ENCODE measurements around the gene GLB1L3.

The GLB1L3 gene

DNA sequence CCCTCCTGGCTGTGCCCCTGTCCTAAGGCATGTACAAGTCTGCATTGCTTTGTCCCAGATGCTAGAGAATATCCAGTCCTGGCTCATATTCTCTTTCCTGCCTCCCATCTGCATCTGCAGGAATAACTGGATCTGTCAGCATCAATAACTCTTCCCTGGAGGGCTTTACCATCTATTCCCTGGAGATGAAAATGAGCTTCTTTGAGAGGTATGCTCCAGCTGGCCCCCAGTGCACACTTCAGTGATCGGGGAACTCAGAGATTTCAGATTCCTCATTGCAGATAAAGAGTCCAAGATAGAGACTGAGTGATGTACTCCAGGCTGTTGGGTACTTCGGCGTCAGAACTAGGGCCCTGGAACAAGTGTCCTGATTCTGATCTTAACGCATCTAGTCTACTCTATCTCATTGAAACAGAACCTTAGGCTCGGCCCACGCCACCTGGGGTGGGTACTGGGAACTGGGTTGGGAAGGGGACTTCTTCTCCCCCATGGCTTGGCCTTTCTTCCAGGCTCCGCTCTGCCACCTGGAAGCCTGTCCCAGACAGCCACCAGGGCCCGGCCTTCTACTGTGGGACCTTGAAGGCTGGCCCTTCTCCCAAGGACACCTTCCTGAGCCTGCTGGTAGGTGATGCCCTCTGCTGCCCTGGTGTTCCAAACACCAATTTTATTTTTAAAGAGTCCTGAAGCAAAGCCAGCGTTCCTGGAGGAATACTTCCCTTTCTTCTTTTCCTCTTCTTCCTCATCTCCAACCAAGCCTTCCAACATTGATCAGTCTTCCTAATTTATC is 37.8 kb downstream of the GLB1L3 start:
- TF ChIP-seq CEBPB (IDR thresholded peaks at IDR 0.05) (no peak), TCF12 (IDR thresholded peaks at IDR 0.05; ENCODE audit: low read depth) (no peak), MAX (IDR thresholded peaks at IDR 0.05) (no peak), TEAD4 (IDR thresholded peaks at IDR 0.05) (no peak), CREB1 (IDR thresholded peaks at IDR 0.05; ENCODE audit: low read depth) (no peak), YY1 (IDR thresholded peaks at IDR 0.05; ENCODE audit: low read depth) (no peak), EP300 (IDR thresholded peaks at IDR 0.05; ENCODE audit: borderline replicate concordance) (no peak), FOXM1 (IDR thresholded peaks at IDR 0.05; ENCODE audit: borderline replicate concordance, low read depth) (no peak), ZBTB7A (IDR thresholded peaks at IDR 0.05; ENCODE audit: low read depth) (no peak), NFIC (IDR thresholded peaks at IDR 0.05) (no peak)
- TF ChIP-seq, protein P1, sequence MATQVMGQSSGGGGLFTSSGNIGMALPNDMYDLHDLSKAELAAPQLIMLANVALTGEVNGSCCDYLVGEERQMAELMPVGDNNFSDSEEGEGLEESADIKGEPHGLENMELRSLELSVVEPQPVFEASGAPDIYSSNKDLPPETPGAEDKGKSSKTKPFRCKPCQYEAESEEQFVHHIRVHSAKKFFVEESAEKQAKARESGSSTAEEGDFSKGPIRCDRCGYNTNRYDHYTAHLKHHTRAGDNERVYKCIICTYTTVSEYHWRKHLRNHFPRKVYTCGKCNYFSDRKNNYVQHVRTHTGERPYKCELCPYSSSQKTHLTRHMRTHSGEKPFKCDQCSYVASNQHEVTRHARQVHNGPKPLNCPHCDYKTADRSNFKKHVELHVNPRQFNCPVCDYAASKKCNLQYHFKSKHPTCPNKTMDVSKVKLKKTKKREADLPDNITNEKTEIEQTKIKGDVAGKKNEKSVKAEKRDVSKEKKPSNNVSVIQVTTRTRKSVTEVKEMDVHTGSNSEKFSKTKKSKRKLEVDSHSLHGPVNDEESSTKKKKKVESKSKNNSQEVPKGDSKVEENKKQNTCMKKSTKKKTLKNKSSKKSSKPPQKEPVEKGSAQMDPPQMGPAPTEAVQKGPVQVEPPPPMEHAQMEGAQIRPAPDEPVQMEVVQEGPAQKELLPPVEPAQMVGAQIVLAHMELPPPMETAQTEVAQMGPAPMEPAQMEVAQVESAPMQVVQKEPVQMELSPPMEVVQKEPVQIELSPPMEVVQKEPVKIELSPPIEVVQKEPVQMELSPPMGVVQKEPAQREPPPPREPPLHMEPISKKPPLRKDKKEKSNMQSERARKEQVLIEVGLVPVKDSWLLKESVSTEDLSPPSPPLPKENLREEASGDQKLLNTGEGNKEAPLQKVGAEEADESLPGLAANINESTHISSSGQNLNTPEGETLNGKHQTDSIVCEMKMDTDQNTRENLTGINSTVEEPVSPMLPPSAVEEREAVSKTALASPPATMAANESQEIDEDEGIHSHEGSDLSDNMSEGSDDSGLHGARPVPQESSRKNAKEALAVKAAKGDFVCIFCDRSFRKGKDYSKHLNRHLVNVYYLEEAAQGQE (IDR thresholded peaks at IDR 0.05; ENCODE audit: low read depth), result no peak

- no peak for TF ChIP-seq TAF1 (IDR thresholded peaks at IDR 0.05; ENCODE audit: low read depth)
- TF ChIP-seq, protein P1 (IDR thresholded peaks at IDR 0.05; ENCODE audit: low read depth), result no peak
These were observed 40.9 kb downstream of the GLB1L3 start for GRCh38 chr11:134317103-134317502.

- TF ChIP-seq ZBTB7A (IDR thresholded peaks at IDR 0.05; ENCODE audit: low read depth) (no peak), USF1 (IDR thresholded peaks at IDR 0.05) (no peak), EP300 (IDR thresholded peaks at IDR 0.05; ENCODE audit: borderline replicate concordance) (no peak), YY1 (IDR thresholded peaks at IDR 0.05; ENCODE audit: low read depth) (no peak), RAD21 (IDR thresholded peaks at IDR 0.05; ENCODE audit: low read depth) (no peak), TEAD4 (IDR thresholded peaks at IDR 0.05) (no peak), FOXM1 (IDR thresholded peaks at IDR 0.05; ENCODE audit: borderline replicate concordance, low read depth) (no peak), MAX (IDR thresholded peaks at IDR 0.05) (no peak), CREB1 (IDR thresholded peaks at IDR 0.05; ENCODE audit: low read depth) (no peak), CEBPB (IDR thresholded peaks at IDR 0.05) (no peak), NFIC (IDR thresholded peaks at IDR 0.05) (no peak), TAF1 (IDR thresholded peaks at IDR 0.05; ENCODE audit: low read depth) (no peak), EGR1 (IDR thresholded peaks at IDR 0.05) (no peak)
- TF ChIP-seq, protein P1 (IDR thresholded peaks at IDR 0.05; ENCODE audit: low read depth), result no peak
These were observed 46.4 kb downstream of the GLB1L3 start for GRCh38 chr11:134322553-134322952.

DNA sequence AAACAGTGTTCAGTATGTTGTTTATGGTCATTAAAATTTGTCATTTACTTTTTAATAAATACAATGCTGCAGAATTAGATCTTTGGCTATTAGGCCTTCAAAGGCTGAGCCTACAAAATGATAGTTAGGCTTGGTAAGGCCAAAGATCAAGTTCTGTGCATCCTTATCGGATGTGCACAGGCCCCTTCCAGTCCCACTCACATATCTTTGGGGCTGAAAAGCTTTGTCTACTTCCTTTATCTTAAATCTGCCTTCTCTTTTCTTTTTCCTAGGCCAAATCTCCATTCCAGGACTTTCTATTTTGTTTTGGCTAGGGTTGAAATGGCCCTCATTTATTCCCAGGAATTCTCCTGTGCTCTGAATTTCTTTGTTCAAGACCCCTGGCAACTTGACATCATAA is 52.3 kb downstream of the GLB1L3 start:
- no peak for TF ChIP-seq CREB1 (IDR thresholded peaks at IDR 0.05; ENCODE audit: low read depth)

DNA sequence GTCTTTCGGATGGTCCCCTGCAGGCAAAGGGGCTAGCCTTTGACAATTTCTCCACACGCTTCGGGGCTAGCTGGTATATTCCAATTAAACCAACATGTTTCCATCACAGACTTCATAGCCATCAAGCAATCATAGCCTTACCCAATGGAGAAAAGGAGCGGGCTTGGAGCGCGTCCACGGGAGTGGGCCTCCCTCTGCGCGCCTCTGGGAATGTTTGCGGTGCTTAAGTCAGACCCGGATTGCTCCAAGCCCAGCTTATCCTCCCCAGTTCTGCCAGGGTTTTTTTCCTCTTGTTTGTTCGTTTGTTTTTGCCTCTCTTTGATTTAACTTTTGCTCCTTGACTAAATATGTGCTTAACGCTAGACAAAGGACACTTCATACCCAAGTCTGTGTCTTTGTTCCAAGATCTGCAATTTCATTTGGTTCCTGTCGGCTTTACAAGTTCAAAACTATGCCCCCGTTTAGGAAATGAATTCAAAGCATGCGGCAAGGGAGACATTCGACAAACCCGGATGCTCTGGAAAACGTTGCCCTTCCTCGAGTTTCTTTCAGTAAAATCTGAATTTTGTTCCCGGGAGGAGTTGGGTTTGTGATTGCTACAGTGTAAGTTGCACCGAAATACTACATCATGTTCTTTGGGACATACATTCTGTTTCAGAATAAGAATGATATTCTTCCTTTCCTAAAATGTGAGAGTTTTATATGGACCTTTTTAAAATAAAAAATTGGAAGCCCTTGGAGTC is 54.6 kb downstream of the GLB1L3 start:
- TF ChIP-seq RAD21 (IDR thresholded peaks at IDR 0.05; ENCODE audit: low read depth) (no peak), TAF1 (IDR thresholded peaks at IDR 0.05; ENCODE audit: low read depth) (no peak), ZBTB7A (IDR thresholded peaks at IDR 0.05; ENCODE audit: low read depth) (no peak), MAX (IDR thresholded peaks at IDR 0.05) (no peak), FOXM1 (IDR thresholded peaks at IDR 0.05; ENCODE audit: borderline replicate concordance, low read depth) (no peak), USF1 (IDR thresholded peaks at IDR 0.05) (no peak), YY1 (IDR thresholded peaks at IDR 0.05; ENCODE audit: low read depth) (no peak)
- TF ChIP-seq, protein P1 (IDR thresholded peaks at IDR 0.05; ENCODE audit: low read depth), result no peak

Data from Ishikawa (cell line).